ENCODE data around the gene SPDYE4. TPM values are rescaled to one million over a fixed set of nuclear protein-coding genes. Genes with fewer than 3 reads are reported as not detected.

The SPDYE4 gene
- total RNA-seq, 1 experiment from 2014 or later: not detected

- no peak for DNase-seq (ENCODE audit: low read depth)
Measured at GRCh38 chr17:8741366-8741765, 17.0 kb downstream of the SPDYE4 start.

GRCh38 chr17:8740486-8740885 lies 17.9 kb downstream of the SPDYE4 start:
- no peak for DNase-seq (ENCODE audit: low read depth)

- no peak for DNase-seq (ENCODE audit: low read depth)
Measured at GRCh38 chr17:8739097-8739496, 19.2 kb downstream of the SPDYE4 start.

GRCh38 chr17:8736796-8737195 lies 21.6 kb downstream of the SPDYE4 start:
- no peak for DNase-seq (ENCODE audit: low read depth)

- no peak for DNase-seq (ENCODE audit: low read depth)
Measured at GRCh38 chr17:8736362-8736761, 22.0 kb downstream of the SPDYE4 start.

GRCh38 chr17:8735336-8735939 lies 22.9 kb downstream of the SPDYE4 start:
- no peak for DNase-seq (ENCODE audit: low read depth)

- no peak for DNase-seq (ENCODE audit: low read depth)
Measured at GRCh38 chr17:8734876-8735275, 23.5 kb downstream of the SPDYE4 start.

- DNase-seq (ENCODE audit: low read depth): no peak
Measured at GRCh38 chr17:8732406-8733085, 25.8 kb downstream of the SPDYE4 start.

GRCh38 chr17:8729860-8730259 lies 28.5 kb downstream of the SPDYE4 start:
- DNase-seq (ENCODE audit: low read depth): no peak

GRCh38 chr17:8729421-8729820 lies 28.9 kb downstream of the SPDYE4 start:
- DNase-seq (ENCODE audit: low read depth): no peak

- no peak for DNase-seq (ENCODE audit: low read depth)
Measured at GRCh38 chr17:8728971-8729370, 29.4 kb downstream of the SPDYE4 start.

GRCh38 chr17:8728251-8728938 lies 30.0 kb downstream of the SPDYE4 start:
- no peak for DNase-seq (ENCODE audit: low read depth)

GRCh38 chr17:8726941-8727555 lies 31.3 kb downstream of the SPDYE4 start:
- DNase-seq (ENCODE audit: low read depth): peak; percentile 12

- DNase-seq (ENCODE audit: low read depth): no peak
Measured at GRCh38 chr17:8725881-8726876, 32.2 kb downstream of the SPDYE4 start.

GRCh38 chr17:8724451-8724850 lies 33.9 kb downstream of the SPDYE4 start:
- DNase-seq (ENCODE audit: low read depth): no peak

GRCh38 chr17:8720596-8720995 lies 37.8 kb downstream of the SPDYE4 start:
- DNase-seq (ENCODE audit: low read depth): no peak

- DNase-seq (ENCODE audit: low read depth): no peak
Measured at GRCh38 chr17:8719291-8720246, 38.8 kb downstream of the SPDYE4 start.

GRCh38 chr17:8718001-8718563 lies 40.3 kb downstream of the SPDYE4 start:
- DNase-seq (ENCODE audit: low read depth): no peak

- DNase-seq (ENCODE audit: low read depth): no peak
Measured at GRCh38 chr17:8713878-8714277, 44.5 kb downstream of the SPDYE4 start.

- no peak for DNase-seq (ENCODE audit: low read depth)
Measured at GRCh38 chr17:8713315-8713714, 45.0 kb downstream of the SPDYE4 start.

All from M059J (cell line).